DOHH2 (cell line): ENCODE results near the gene C16orf96.

Experiments used
- EZH2phosphoT487 ChIP-seq: fragments of 200-600 bp; sonication (generic); IDR thresholded peaks from 2 replicates; pipeline ENCODE4 v1.6.1; 2017; ENCODE audit warnings: borderline replicate concordance, mild to moderate bottlenecking, antibody characterized with exemption, low read length, moderate library complexity, mixed read lengths
- TF ChIP-seq, protein P1 (sequence below): fragments of 200-600 bp; sonication (generic); IDR thresholded peaks from one replicate; pipeline ENCODE4 v1.5.1; 2014; ENCODE audit warnings: antibody characterized with exemption, mild to moderate bottlenecking, low read depth, low read length; ENCODE audit not compliant: poor library complexity, severe bottlenecking

DNA sequence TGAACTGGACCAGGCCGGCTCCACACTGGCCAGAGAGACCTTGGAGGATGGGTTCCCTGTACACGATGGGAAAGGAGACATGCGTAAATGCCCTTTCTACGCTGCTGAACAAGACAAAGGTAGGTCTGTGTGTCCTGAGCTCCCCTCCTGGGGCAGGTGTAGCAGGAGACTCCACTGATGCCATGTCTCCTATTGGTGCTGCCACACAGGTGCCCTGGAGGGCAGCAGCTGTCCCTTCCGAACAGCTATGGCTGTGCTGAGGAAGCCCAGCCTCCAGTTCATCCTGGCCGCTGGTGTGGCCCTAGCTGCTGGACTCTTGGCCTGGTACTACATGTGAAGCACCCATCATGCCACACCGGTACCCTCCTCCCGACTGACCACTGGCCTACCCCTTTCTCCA lies 46.7 kb upstream of the C16orf96 start:
- TF ChIP-seq, protein P1, sequence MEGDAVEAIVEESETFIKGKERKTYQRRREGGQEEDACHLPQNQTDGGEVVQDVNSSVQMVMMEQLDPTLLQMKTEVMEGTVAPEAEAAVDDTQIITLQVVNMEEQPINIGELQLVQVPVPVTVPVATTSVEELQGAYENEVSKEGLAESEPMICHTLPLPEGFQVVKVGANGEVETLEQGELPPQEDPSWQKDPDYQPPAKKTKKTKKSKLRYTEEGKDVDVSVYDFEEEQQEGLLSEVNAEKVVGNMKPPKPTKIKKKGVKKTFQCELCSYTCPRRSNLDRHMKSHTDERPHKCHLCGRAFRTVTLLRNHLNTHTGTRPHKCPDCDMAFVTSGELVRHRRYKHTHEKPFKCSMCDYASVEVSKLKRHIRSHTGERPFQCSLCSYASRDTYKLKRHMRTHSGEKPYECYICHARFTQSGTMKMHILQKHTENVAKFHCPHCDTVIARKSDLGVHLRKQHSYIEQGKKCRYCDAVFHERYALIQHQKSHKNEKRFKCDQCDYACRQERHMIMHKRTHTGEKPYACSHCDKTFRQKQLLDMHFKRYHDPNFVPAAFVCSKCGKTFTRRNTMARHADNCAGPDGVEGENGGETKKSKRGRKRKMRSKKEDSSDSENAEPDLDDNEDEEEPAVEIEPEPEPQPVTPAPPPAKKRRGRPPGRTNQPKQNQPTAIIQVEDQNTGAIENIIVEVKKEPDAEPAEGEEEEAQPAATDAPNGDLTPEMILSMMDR: no peak
- TF ChIP-seq EZH2phosphoT487: no peak
